ENCODE measurements around the gene C4B.
"Not testable (repeated sequence)": the region's sequence is repeated elsewhere in the genome, so short reads cannot be mapped to it uniquely, and the experiment has no call there.

Gene C4B

GRCh38 chr6:32014547-32014946, at the start of gene C4B:
C4B (plus strand) TSS chr6:32014795; CDS start chr6:32014846, 51 bp downstream.
- DNase-seq, result not testable (repeated sequence)

- DNase-seq, result no peak
Observed at GRCh38 chr6:31965700-31966099, 48.9 kb upstream of the C4B start.

- DNase-seq, result no peak
Observed at GRCh38 chr6:31966506-31966905, 48.1 kb upstream of the C4B start.

GRCh38 chr6:31966997-31967925, 47.3 kb upstream of the C4B start:
- DNase-seq, result no peak

- DNase-seq, result no peak
Observed at GRCh38 chr6:31967926-31968320, 46.7 kb upstream of the C4B start.

GRCh38 chr6:31968326-31968725, 46.3 kb upstream of the C4B start:
- no peak for DNase-seq

- no peak for DNase-seq
Observed at GRCh38 chr6:31968791-31969711, 45.5 kb upstream of the C4B start.

- no peak for DNase-seq
Observed at GRCh38 chr6:31969712-31970603, 44.6 kb upstream of the C4B start.

- DNase-seq, result no peak
Observed at GRCh38 chr6:31970604-31971271, 43.9 kb upstream of the C4B start.

GRCh38 chr6:31971279-31971992, 43.2 kb upstream of the C4B start:
- DNase-seq, result no peak

- DNase-seq, result peak; percentile 97
Observed at GRCh38 chr6:31971993-31972708, 42.4 kb upstream of the C4B start, which contains the start of gene DXO. DXO (minus strand) TSS chr6:31972138; CDS start chr6:31971675, 463 bp downstream.

GRCh38 chr6:31972709-31973350, 41.8 kb upstream of the C4B start:
- no peak for DNase-seq

- not testable (repeated sequence) for DNase-seq
Observed at GRCh38 chr6:31976065-31976464, 38.5 kb upstream of the C4B start.

- no peak for DNase-seq
Observed at GRCh38 chr6:31977816-31978431, 36.7 kb upstream of the C4B start.

GRCh38 chr6:31978831-31979230, 35.8 kb upstream of the C4B start:
- DNase-seq, result no peak

- no peak for DNase-seq
Observed at GRCh38 chr6:31979238-31979898, 35.2 kb upstream of the C4B start.

GRCh38 chr6:31980195-31980876, 34.3 kb upstream of the C4B start:
- DNase-seq, result not testable (repeated sequence)

GRCh38 chr6:31980998-31981397, 33.6 kb upstream of the C4B start:
- not testable (repeated sequence) for DNase-seq
